Stomach (tissue), 9 donors: Measurements from ENCODE around the gene PCED1B. TPM values are rescaled to one million over a fixed set of nuclear protein-coding genes. Genes with fewer than 3 reads are reported as not detected.
"Not testable (repeated sequence)": the region's sequence is repeated elsewhere in the genome, so short reads cannot be mapped to it uniquely, and the experiment has no call there.

Experiments used
- DNase-seq, 2 donors: peaks; one replicate each; pipeline versions ENCODE4 v3.0.0 to v3.0.0-alpha.2; 2013 to 2019
- H3K27ac ChIP-seq, 5 donors: fragments of 200-600 bp in 4 of 5; sonication (generic) in 4 of 5; one replicate each; pipeline ENCODE4 v1.5.1; 2013 to 2019; ENCODE audit warnings: mild to moderate bottlenecking in 1 of 5, moderate library complexity in 1 of 5
- H3K27me3 ChIP-seq, 3 donors: fragments of 200-600 bp; sonication (generic); one replicate each; pipeline ENCODE4 v1.5.1; 2017 to 2019; ENCODE audit warnings: mixed run types in 1 of 3
- H3K36me3 ChIP-seq, 4 donors: fragments of 200-600 bp; sonication (generic); 1 replicate in 3 of 4; 2 replicates in 1 of 4; pipeline ENCODE4 v1.5.1; 2016 to 2019
- H3K4me1 ChIP-seq, 4 donors: fragments of 200-600 bp; sonication (generic); one replicate each; pipeline ENCODE4 v1.5.1; 2016 to 2019
- H3K4me3 ChIP-seq, 4 donors: fragments of 200-600 bp; sonication (generic) in 3 of 4; one replicate each; pipeline ENCODE4 v1.5.1; 2016 to 2019; ENCODE audit warnings: mild to moderate bottlenecking in 1 of 4
- H3K9me3 ChIP-seq, 4 donors: fragments of 200-600 bp; sonication (generic); one replicate each; pipeline ENCODE4 v1.5.1; 2016 to 2019
- EP300 ChIP-seq: sonication (generic); formaldehyde crosslinking; IDR thresholded peaks from one replicate; pipeline ENCODE4 v1.6.1; 2017; ENCODE audit warnings: antibody characterized with exemption
- POLR2A ChIP-seq, 4 donors: fragments of 450-650 bp; IDR thresholded peaks; one replicate each; pipeline ENCODE4 v1.6.1; 2016; ENCODE audit warnings: antibody characterized with exemption in 4 of 4, control low read depth in 2 of 4, mild to moderate bottlenecking in 1 of 4, moderate library complexity in 1 of 4
- POLR2AphosphoS5 ChIP-seq, 3 donors: sonication (generic); formaldehyde crosslinking; IDR thresholded peaks; one replicate each; pipeline ENCODE4 v1.6.1; 2016; ENCODE audit warnings: antibody characterized with exemption in 3 of 3
- WGBS, 5 donors: extraction: QIAGEN DNeasy Blood & Tissue Kit in 3 of 5; methylation state at CpG; one replicate each; pipeline versions ENCODE4 v1.1.5 to v1.1.7; 2013 to 2018; 5-methylcytosine and 5-hydroxymethylcytosine counted together
- intact Hi-C: fragments of 100-400 bp; cut with DNase I; formaldehyde crosslinking; loops from one replicate; pipeline ENCODE4 v1.15.1; 2023; ENCODE audit warnings: low total_unique reads
- polyA plus RNA-seq, 3 donors: library from polyadenylated mRNA; stranded (reverse); fragments of 200-250 nt; gene quantifications; one replicate each; pipeline ENCODE4 v1.2.3, GENCODE V29; 2013
- total RNA-seq, 5 donors: library from RNA; depleted of rRNA; stranded (reverse); fragments of >200 nt; gene quantifications; one replicate each; pipeline versions ENCODE4 v1.1.0 to v1.2.3, GENCODE V29; 2014 to 2016
- TF ChIP-seq, protein P1 (sequence below), 7 experiments: fragments of 450-650 bp in 4 of 7; fragments of 200-600 bp in 3 of 7; sonication (generic) in 3 of 7; IDR thresholded peaks; one replicate each; pipeline ENCODE4 v1.5.1; 2016 to 2019; ENCODE audit warnings: antibody characterized with exemption in 7 of 7, control low read depth in 2 of 7, mild to moderate bottlenecking in 1 of 7
- donor health status: healthy with polysubstance abuse.
- donor health status: Bipolar disorder and iron deficiency.
- donor health status: healthy.

PCED1B gene
- total and polyA plus RNA-seq, 8 donors, result 0.73 to 7.6 (median 2.4) TPM; not detected in 1

DNA sequence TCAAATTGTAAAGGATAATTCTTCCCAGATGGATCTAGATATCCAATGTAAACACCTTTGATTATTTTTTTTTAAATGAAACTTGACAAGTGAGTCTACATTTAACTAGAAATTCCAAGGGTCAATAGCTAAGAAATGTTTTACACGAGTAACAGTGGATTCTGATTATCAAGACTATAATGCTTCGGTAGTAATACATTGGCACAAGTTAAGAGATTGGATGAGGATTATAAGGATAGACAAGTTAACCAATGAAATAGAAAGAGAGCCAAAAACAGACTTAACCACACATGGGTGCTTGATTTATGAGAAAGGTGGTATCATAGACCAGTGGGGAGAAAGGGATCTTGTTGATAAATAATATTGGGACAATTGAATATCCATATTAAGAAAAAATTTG lies 40.3 kb upstream of the PCED1B start:
- no peaks in the 10 kb centered on the region for H3K36me3 ChIP-seq
- intact Hi-C loops, result loop anchor here (10.0 kb wide), 1 partner anchor 266 kb away; no protein-coding TSS in a partner anchor
- no peaks in the 10 kb centered on the region for H3K27me3 ChIP-seq
- TF ChIP-seq POLR2A (IDR thresholded peaks at IDR 0.05) (no peak), POLR2AphosphoS5 (IDR thresholded peaks at IDR 0.05) (no peak), EP300 (no peak)
- TF ChIP-seq, protein P1, sequence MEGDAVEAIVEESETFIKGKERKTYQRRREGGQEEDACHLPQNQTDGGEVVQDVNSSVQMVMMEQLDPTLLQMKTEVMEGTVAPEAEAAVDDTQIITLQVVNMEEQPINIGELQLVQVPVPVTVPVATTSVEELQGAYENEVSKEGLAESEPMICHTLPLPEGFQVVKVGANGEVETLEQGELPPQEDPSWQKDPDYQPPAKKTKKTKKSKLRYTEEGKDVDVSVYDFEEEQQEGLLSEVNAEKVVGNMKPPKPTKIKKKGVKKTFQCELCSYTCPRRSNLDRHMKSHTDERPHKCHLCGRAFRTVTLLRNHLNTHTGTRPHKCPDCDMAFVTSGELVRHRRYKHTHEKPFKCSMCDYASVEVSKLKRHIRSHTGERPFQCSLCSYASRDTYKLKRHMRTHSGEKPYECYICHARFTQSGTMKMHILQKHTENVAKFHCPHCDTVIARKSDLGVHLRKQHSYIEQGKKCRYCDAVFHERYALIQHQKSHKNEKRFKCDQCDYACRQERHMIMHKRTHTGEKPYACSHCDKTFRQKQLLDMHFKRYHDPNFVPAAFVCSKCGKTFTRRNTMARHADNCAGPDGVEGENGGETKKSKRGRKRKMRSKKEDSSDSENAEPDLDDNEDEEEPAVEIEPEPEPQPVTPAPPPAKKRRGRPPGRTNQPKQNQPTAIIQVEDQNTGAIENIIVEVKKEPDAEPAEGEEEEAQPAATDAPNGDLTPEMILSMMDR (IDR thresholded peaks at IDR 0.05), result no peak
- peaks cover 0 to under 1% (median 0%) of the 10 kb centered on the region in 4 donors for H3K4me1 ChIP-seq
- H3K9me3 ChIP-seq, result no peaks in the 10 kb centered on the region
- H3K27ac ChIP-seq, result no peak overlapping the region
- WGBS, 5 donors, result 52 to 70% (median 58%) methylated on average over 2 of the region's 2 CpGs
- no peak for DNase-seq
- no peak overlapping the region for H3K4me3 ChIP-seq

- no peaks in the 10 kb centered on the region for H3K4me1 ChIP-seq
- no peaks in the 10 kb centered on the region for H3K9me3 ChIP-seq
- H3K4me3 ChIP-seq, result no peak overlapping the region
- no peaks in the 10 kb centered on the region for H3K27me3 ChIP-seq
- no peaks in the 10 kb centered on the region for H3K36me3 ChIP-seq
- WGBS, 5 donors, result 78 to 90% (median 89%) methylated on average over 1 of the region's 1 CpG
- DNase-seq, result no peak
- H3K27ac ChIP-seq, result no peak overlapping the region
- TF ChIP-seq, protein P1 (IDR thresholded peaks at IDR 0.05), result no peak
- no peak for TF ChIP-seq POLR2AphosphoS5 (IDR thresholded peaks at IDR 0.05)
- no peak for TF ChIP-seq POLR2A (IDR thresholded peaks at IDR 0.05)
- no peak for TF ChIP-seq EP300
- intact Hi-C loops, result loop anchor here (10.0 kb wide), 1 partner anchor 265 kb away; no protein-coding TSS in a partner anchor
Observed at GRCh38 chr12:47039756-47040155, 39.7 kb upstream of the PCED1B start.

DNA sequence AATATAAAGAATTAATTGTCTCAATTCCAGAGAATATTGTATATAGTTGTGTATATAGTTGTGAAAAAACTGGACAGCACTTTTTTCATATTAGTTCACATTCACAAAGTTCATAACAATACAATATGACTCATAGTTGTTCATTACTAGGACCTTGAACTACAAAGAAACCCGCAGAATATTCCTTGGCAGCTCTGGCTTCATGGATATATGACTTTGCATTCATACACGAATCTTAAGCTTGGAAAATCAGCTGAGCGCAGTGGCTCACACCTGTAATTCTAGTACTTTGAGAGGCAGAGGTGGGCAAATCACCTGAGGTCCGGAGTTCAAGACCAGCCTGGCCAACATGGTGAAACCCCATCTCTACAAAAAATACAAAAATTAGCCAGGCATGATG lies 38.1 kb upstream of the PCED1B start:
- Histone ChIP-seq H3K9me3 (no peaks in the 10 kb centered on the region), H3K27me3 (no peaks in the 10 kb centered on the region), H3K36me3 (no peaks in the 10 kb centered on the region), H3K4me3 (no peak overlapping the region), H3K27ac (no peak overlapping the region), H3K4me1 (no peaks in the 10 kb centered on the region)
- intact Hi-C loops, result no loop called here
- WGBS, 5 donors, result 79 to 94% (median 89%) methylated on average over 4 of the region's 4 CpGs
- no peak for DNase-seq
- TF ChIP-seq POLR2AphosphoS5 (IDR thresholded peaks at IDR 0.05) (no peak), POLR2A (IDR thresholded peaks at IDR 0.05) (no peak), EP300 (no peak)
- TF ChIP-seq, protein P1 (IDR thresholded peaks at IDR 0.05), result no peak

DNA sequence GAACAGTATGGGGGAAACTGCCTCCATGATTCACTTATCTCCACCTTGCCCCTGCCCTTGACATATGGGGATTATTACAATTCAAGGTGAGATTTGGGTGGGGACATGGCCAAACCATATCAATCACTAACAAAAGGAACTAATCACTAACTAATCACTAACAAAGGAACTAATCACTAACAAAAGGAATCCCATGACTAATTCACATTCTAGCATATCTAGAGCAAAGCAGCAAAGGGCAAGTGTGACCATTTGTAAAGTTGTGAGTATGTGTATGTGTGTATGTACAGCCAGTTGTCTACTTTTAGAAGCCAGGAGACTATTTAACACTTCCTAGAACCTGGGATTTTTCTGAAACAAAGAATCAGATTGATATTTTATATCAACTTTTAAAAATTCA lies 30.9 kb upstream of the PCED1B start:
- DNase-seq, result no peak
- Histone ChIP-seq H3K27me3 (no peaks in the 10 kb centered on the region), H3K4me1 (no peaks in the 10 kb centered on the region), H3K27ac (no peak overlapping the region), H3K36me3 (no peaks in the 10 kb centered on the region), H3K9me3 (peaks cover 0 to 18% (median 12%) of the 10 kb centered on the region in 4 donors), H3K4me3 (no peak overlapping the region)
- intact Hi-C loops, result no loop called here
- TF ChIP-seq POLR2AphosphoS5 (IDR thresholded peaks at IDR 0.05) (no peak), EP300 (no peak), POLR2A (IDR thresholded peaks at IDR 0.05) (no peak)
- TF ChIP-seq, protein P1 (IDR thresholded peaks at IDR 0.05), result no peak

DNA sequence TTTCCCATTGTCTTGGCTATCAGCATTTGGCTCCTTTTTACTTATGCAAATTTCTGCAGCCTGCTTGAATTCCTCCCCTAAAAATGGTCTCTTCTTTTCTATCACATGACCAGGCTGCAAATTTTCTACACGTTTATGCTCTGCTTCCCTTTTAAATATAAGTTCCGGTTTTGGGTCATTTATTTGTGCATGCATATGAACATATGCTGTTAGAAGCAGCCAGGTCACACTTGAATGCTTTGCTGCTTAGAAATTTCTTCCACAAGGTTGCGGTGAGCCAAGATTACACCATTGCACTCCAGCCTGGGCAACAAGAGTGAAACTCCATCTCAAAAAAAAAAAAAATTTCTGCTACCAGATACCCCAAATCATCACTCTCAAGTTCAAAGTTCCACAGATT lies 28.1 kb upstream of the PCED1B start:
- H3K36me3 ChIP-seq, DNase-seq, H3K4me1 ChIP-seq, H3K27me3 ChIP-seq, intact Hi-C loops, H3K4me3 ChIP-seq, H3K27ac ChIP-seq: not testable (repeated sequence)
- H3K9me3 ChIP-seq, result peaks cover 0 to 18% (median 12%) of the 10 kb centered on the region in 4 donors
- 80 to 93% (median 88%) methylated on average over 3 of the region's 3 CpGs for WGBS, 5 donors
